Osteocyte (in vitro differentiated cells): ENCODE results near the gene FLOT2. TPM values are rescaled to one million over a fixed set of nuclear protein-coding genes. Genes with fewer than 3 reads are reported as not detected.

Experiments
- DNase-seq: peaks from one replicate; pipeline ENCODE4 v3.0.0; 2021; ENCODE audit warnings: mixed read lengths; ENCODE audit not compliant: unreplicated experiment; ENCODE audit errors: extremely low spot score
- H3K27ac Mint-ChIP-seq: one replicate; pipeline ENCODE4 v1.8.0; 2021; ENCODE audit warnings: mild to moderate bottlenecking, mixed read lengths; ENCODE audit not compliant: unreplicated experiment
- H3K27me3 Mint-ChIP-seq: one replicate; pipeline ENCODE4 v1.8.0; 2021; ENCODE audit warnings: mixed read lengths; ENCODE audit not compliant: unreplicated experiment
- H3K36me3 Mint-ChIP-seq: one replicate; pipeline ENCODE4 v1.8.0; 2021; ENCODE audit warnings: mixed read lengths; ENCODE audit not compliant: unreplicated experiment
- H3K4me1 Mint-ChIP-seq: one replicate; pipeline ENCODE4 v1.8.0; 2021; ENCODE audit warnings: mixed read lengths; ENCODE audit not compliant: unreplicated experiment
- H3K4me3 Mint-ChIP-seq: one replicate; pipeline ENCODE4 v1.8.0; 2021; ENCODE audit warnings: mild to moderate bottlenecking, moderate library complexity, mixed read lengths; ENCODE audit not compliant: unreplicated experiment
- H3K9me3 Mint-ChIP-seq: one replicate; pipeline ENCODE4 v1.8.0; 2021; ENCODE audit warnings: mixed read lengths; ENCODE audit not compliant: unreplicated experiment
- microRNA-seq: library from miRNA; unstranded; fragments of <30 nt; microRNA quantifications from one replicate; pipeline ENCODE4 v1.1.0, GENCODE V29; 2020; ENCODE audit not compliant: unreplicated experiment
- total RNA-seq: library from RNA; stranded (reverse); gene quantifications from 2 replicates; pipeline ENCODE4 v1.2.1, GENCODE V29; 2021
- TF ChIP-seq, protein P1 (sequence below): fragments of 200-600 bp; sonication (generic); IDR thresholded peaks from 2 replicates; pipeline ENCODE4 v1.5.0; 2021; ENCODE audit warnings: antibody characterized with exemption, mild to moderate bottlenecking, moderate library complexity

FLOT2 gene
- total RNA-seq, 1 donor from 2014 or later = 95.8 TPM

GRCh38 chr17:28834420-28834819 lies 63.1 kb downstream of the FLOT2 start:
- H3K4me3 Mint-ChIP-seq = no peak overlapping the region
- H3K36me3 Mint-ChIP-seq = peaks cover 12% of the 10 kb centered on the region
- H3K27ac Mint-ChIP-seq = no peak overlapping the region
- DNase-seq = no peak
- H3K9me3 Mint-ChIP-seq = no peaks in the 10 kb centered on the region
- TF ChIP-seq, protein P1, sequence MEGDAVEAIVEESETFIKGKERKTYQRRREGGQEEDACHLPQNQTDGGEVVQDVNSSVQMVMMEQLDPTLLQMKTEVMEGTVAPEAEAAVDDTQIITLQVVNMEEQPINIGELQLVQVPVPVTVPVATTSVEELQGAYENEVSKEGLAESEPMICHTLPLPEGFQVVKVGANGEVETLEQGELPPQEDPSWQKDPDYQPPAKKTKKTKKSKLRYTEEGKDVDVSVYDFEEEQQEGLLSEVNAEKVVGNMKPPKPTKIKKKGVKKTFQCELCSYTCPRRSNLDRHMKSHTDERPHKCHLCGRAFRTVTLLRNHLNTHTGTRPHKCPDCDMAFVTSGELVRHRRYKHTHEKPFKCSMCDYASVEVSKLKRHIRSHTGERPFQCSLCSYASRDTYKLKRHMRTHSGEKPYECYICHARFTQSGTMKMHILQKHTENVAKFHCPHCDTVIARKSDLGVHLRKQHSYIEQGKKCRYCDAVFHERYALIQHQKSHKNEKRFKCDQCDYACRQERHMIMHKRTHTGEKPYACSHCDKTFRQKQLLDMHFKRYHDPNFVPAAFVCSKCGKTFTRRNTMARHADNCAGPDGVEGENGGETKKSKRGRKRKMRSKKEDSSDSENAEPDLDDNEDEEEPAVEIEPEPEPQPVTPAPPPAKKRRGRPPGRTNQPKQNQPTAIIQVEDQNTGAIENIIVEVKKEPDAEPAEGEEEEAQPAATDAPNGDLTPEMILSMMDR = no peak
- H3K4me1 Mint-ChIP-seq = peaks cover 12% of the 10 kb centered on the region
- H3K27me3 Mint-ChIP-seq = no peaks in the 10 kb centered on the region

Small RNAs within 50 kb of the gene (microRNA-seq; reads per million reads assigned to microRNA genes)
- gene MIR451B = not detected

Other genes starting within 250 kb of the FLOT2 start
- gene SDF2, start 235.8 kb downstream of the FLOT2 start, total RNA-seq = 71.0 and 73.0 TPM in 2 replicates
- gene SUPT6H, start 235.5 kb downstream of the FLOT2 start, total RNA-seq = 91.2 and 92.0 TPM in 2 replicates
- 2.1 and 3.0 TPM in 2 replicates for gene PROCA1, start 185.8 kb downstream of the FLOT2 start, total RNA-seq
- 153 TPM in 2 replicates for gene RAB34, start 179.9 kb downstream of the FLOT2 start, total RNA-seq
- 1,390 and 1,395 TPM in 2 replicates for gene RPL23A, start 177.7 kb downstream of the FLOT2 start, total RNA-seq
- gene TLCD1, start 171.5 kb downstream of the FLOT2 start, total RNA-seq = 3.8 and 5.8 TPM in 2 replicates
- 8.5 and 9.9 TPM in 2 replicates for gene NEK8, start 168.9 kb downstream of the FLOT2 start, total RNA-seq
- 76.1 and 95.5 TPM in 2 replicates for gene TRAF4, start 153.7 kb downstream of the FLOT2 start, total RNA-seq
- gene FAM222B, start 54.9 kb downstream of the FLOT2 start, total RNA-seq = 19.4 and 21.2 TPM in 2 replicates
- 38.3 and 38.5 TPM in 2 replicates for gene ERAL1, start 42.7 kb downstream of the FLOT2 start, total RNA-seq
- gene DHRS13, start 5.3 kb upstream of the FLOT2 start, total RNA-seq = 10.7 and 12.4 TPM in 2 replicates
- 50.3 and 52.8 TPM in 2 replicates for gene PHF12, start 53.8 kb upstream of the FLOT2 start, total RNA-seq
- gene SEZ6, start 108.3 kb upstream of the FLOT2 start, total RNA-seq = not detected in 2 replicates
- 1.1 and 1.6 TPM in 2 replicates for gene PIPOX, start 145.4 kb upstream of the FLOT2 start, total RNA-seq